Vagina (tissue), 2 donors: ENCODE measurements around the gene CCDC7.

ENCODE experiments used
- CTCF ChIP-seq, 3 experiments: fragments of 450-650 bp in 2 of 3; fragments of 200-600 bp in 1 of 3; sonication (generic) in 1 of 3; IDR thresholded peaks; one replicate each; pipeline ENCODE4 v1.5.1; 2017 to 2019; ENCODE audit warnings: antibody characterized with exemption in 3 of 3, mild to moderate bottlenecking in 2 of 3, moderate library complexity in 2 of 3
- POLR2A ChIP-seq, 2 donors: fragments of 450-650 bp; IDR thresholded peaks; one replicate each; pipeline ENCODE4 v1.6.1; 2017; ENCODE audit warnings: antibody characterized with exemption in 2 of 2, mild to moderate bottlenecking in 2 of 2, moderate library complexity in 2 of 2
- POLR2AphosphoS5 ChIP-seq, 2 donors: sonication (generic); formaldehyde crosslinking; IDR thresholded peaks; one replicate each; pipeline ENCODE4 v1.9.0; 2017; ENCODE audit warnings: antibody characterized with exemption in 2 of 2, mild to moderate bottlenecking in 2 of 2, low read depth in 1 of 2; ENCODE audit not compliant: insufficient read depth in 1 of 2

- TF ChIP-seq CTCF (IDR thresholded peaks at IDR 0.05) (no peak), POLR2AphosphoS5 (IDR thresholded peaks at IDR 0.05; ENCODE audit: insufficient read depth in 1 of 2, low read depth in 1 of 2) (no peak), POLR2A (IDR thresholded peaks at IDR 0.05) (no peak)
These were observed 238.4 kb downstream of the CCDC7 start for GRCh38 chr10:32684291-32684690.
